Upper lobe of left lung (tissue), 6 donors: Measurements from ENCODE around the gene RIOK3. TPM values are rescaled to one million over a fixed set of nuclear protein-coding genes. Genes with fewer than 3 reads are reported as not detected.
A peak's percentile ranks its signal among the peaks of the same experiment; 100 is the strongest.

ENCODE experiments used
- ATAC-seq, 2 donors: fragments of 200-7000 bp; cut with Tn5 transposase; one replicate each; pipeline ENCODE4 v1.9.1; 2022; ENCODE audit warnings: mild to moderate bottlenecking in 2 of 2, moderate library complexity in 2 of 2; ENCODE audit not compliant: low FRiP score in 2 of 2
- DNase-seq, 2 donors: peaks; one replicate each; pipeline ENCODE4 v3.0.0-alpha.2; 2019 to 2020
- H3K27ac ChIP-seq, 4 donors: fragments of 200-600 bp; sonication (generic); one replicate each; pipeline ENCODE4 v1.5.1; 2016 to 2019
- H3K27me3 ChIP-seq, 4 donors: fragments of 200-600 bp; sonication (generic); one replicate each; pipeline ENCODE4 v1.5.1; 2017 to 2019
- H3K36me3 ChIP-seq, 4 donors: fragments of 200-600 bp; sonication (generic); one replicate each; pipeline ENCODE4 v1.5.1; 2016 to 2019
- H3K4me1 ChIP-seq, 4 donors: fragments of 200-600 bp; sonication (generic); one replicate each; pipeline ENCODE4 v1.5.1; 2018 to 2019
- H3K4me3 ChIP-seq, 4 donors: fragments of 200-600 bp; sonication (generic); one replicate each; pipeline ENCODE4 v1.5.1; 2017 to 2019; ENCODE audit warnings: mild to moderate bottlenecking in 2 of 4, moderate library complexity in 1 of 4
- H3K9me3 ChIP-seq, 4 donors: fragments of 200-600 bp; sonication (generic); one replicate each; pipeline ENCODE4 v1.5.1; 2018 to 2019
- CTCF ChIP-seq, 6 experiments: fragments of 450-650 bp in 4 of 6; fragments of 200-600 bp in 2 of 6; sonication (generic) in 2 of 6; IDR thresholded peaks; one replicate each; pipeline ENCODE4 v1.5.1; 2016 to 2019; ENCODE audit warnings: antibody characterized with exemption in 6 of 6
- EP300 ChIP-seq, 4 donors: sonication (generic); formaldehyde crosslinking; IDR thresholded peaks; one replicate each; pipeline ENCODE4 v1.5.1; 2017; ENCODE audit warnings: antibody characterized with exemption in 4 of 4, control low read depth in 2 of 4
- POLR2A ChIP-seq, 4 donors: fragments of 450-650 bp; IDR thresholded peaks; one replicate each; pipeline ENCODE4 v1.5.1; 2016 to 2017; ENCODE audit warnings: antibody characterized with exemption in 4 of 4, mild to moderate bottlenecking in 2 of 4
- POLR2AphosphoS5 ChIP-seq, 2 donors: sonication (generic); formaldehyde crosslinking; IDR thresholded peaks; one replicate each; pipeline ENCODE4 v1.5.1; 2017; ENCODE audit warnings: antibody characterized with exemption in 2 of 2
- WGBS, 2 donors: methylation state at CpG; one replicate each; pipeline ENCODE4 v1.1.5; 2017 to 2018; 5-methylcytosine and 5-hydroxymethylcytosine counted together
- total RNA-seq, 6 donors: library from RNA; depleted of rRNA in 4 of 6; stranded (reverse); fragments of >200 nt in 4 of 6; gene quantifications; one replicate each; pipeline versions ENCODE4 v1.1.0 to v1.2.1, GENCODE V29; 2016 to 2021
- donor health status: DM: no; HTN: no; CAD: no; lungs with moderate emphysema.
- donor health status: DM: no; HTN: yes; CAD: no; lungs with severe emphysema.

RIOK3 gene
- total RNA-seq, 6 donors from 2014 or later = 54.7 to 91.1 (median 60.0) TPM

DNA sequence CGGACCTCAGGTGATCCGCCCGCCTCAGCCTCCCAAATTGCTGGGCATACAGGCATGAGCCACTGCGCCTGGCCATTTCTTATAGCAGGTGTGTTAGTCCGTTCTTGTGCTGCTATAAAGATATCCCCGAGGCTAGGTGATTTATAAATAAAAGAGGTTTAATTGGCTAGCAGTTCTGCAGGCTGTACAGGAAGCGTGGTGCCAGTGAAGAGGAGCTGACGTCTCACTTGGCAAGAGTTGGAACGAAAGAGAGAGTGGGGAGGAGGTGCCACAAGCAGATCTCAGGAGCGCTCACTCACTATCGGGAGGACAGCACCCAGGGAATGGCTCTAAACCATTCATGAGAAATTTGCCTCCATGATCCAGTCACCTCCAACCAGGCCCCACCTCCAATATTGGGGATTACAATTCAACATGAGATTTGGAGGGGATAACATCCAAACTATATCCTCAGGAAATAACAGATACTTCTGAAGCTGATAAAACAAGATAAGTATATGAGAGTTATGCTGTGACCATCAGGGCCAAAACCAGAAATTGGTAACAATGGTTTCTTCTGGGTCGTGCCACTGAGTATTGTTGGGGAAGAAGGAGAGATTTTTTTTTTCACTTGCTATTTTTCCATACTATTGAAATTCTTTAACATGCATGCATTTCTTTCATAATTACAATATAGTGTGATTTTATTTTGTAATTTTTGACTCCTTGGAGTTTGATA lies 42.8 kb downstream of the RIOK3 start:
- TF ChIP-seq EP300 (IDR thresholded peaks at IDR 0.05) (no peak), CTCF (IDR thresholded peaks at IDR 0.05) (no peak), POLR2A (IDR thresholded peaks at IDR 0.05) (no peak), POLR2AphosphoS5 (IDR thresholded peaks at IDR 0.05) (no peak)
- H3K27ac ChIP-seq = no peak overlapping the region
- H3K36me3 ChIP-seq = no peaks in the 10 kb centered on the region
- 51 to 61% methylated on average over 12 of the region's 12 CpGs for WGBS, 2 donors
- peaks cover 7 to 15% (median 8%) of the 10 kb centered on the region in 4 donors for H3K4me1 ChIP-seq
- H3K27me3 ChIP-seq = no peaks in the 10 kb centered on the region
- no peak overlapping the region for H3K4me3 ChIP-seq
- DNase-seq (peak in 1 of 2 donors; percentile 38), ATAC-seq (peak in 1 of 2 donors; percentile 51)
- H3K9me3 ChIP-seq = no peaks in the 10 kb centered on the region

- H3K9me3 ChIP-seq = no peaks in the 10 kb centered on the region
- no peak overlapping the region for H3K4me3 ChIP-seq
- H3K27me3 ChIP-seq = no peaks in the 10 kb centered on the region
- peaks cover 11 to 22% (median 16%) of the 10 kb centered on the region in 4 donors for H3K4me1 ChIP-seq
- TF ChIP-seq EP300 (IDR thresholded peaks at IDR 0.05) (no peak), CTCF (IDR thresholded peaks at IDR 0.05) (no peak), POLR2AphosphoS5 (IDR thresholded peaks at IDR 0.05) (no peak), POLR2A (IDR thresholded peaks at IDR 0.05) (no peak)
- DNase-seq (no peak), ATAC-seq (no peak)
- no peak overlapping the region for H3K27ac ChIP-seq
- WGBS, 2 donors = 64 to 72% methylated on average over 2 of the region's 2 CpGs
- H3K36me3 ChIP-seq = no peaks in the 10 kb centered on the region
Observed at GRCh38 chr18:23498117-23498516, 45.0 kb downstream of the RIOK3 start.

DNA sequence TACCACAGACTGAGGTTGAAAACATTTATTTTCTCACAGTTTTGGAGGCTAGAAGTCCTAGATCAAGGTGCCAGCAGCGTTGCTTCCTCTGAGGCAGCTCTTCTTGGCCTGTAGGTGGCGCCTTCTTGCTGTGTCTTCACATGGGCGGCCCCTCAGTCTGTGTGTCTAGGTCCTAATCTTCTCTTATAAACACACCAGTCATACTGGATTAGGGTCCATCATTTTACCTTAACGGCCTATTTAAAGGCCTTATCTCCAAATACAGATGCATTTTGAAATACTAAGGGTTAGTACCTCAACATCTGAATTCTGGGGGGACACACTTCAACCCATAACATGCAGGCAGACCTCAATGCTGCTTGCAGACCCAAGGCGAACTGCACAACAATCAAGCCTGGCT lies 45.8 kb downstream of the RIOK3 start:
- ATAC-seq (peak; percentile 47 to 72), DNase-seq (peak in 1 of 2 donors; percentile 88)
- Histone ChIP-seq H3K27me3 (no peaks in the 10 kb centered on the region), H3K27ac (no peak overlapping the region), H3K9me3 (no peaks in the 10 kb centered on the region), H3K4me1 (peaks cover 11 to 22% (median 16%) of the 10 kb centered on the region in 4 donors), H3K36me3 (no peaks in the 10 kb centered on the region), H3K4me3 (no peak overlapping the region)
- TF ChIP-seq CTCF (IDR thresholded peaks at IDR 0.05) (peak; percentile 57 to 78 (median 68)), EP300 (IDR thresholded peaks at IDR 0.05) (no peak), POLR2A (IDR thresholded peaks at IDR 0.05) (no peak), POLR2AphosphoS5 (IDR thresholded peaks at IDR 0.05) (peak in 1 of 2 donors; percentile 5)
- 26 to 30% methylated on average over 4 to 5 of the region's 5 CpGs for WGBS, 2 donors

- TF ChIP-seq POLR2A (IDR thresholded peaks at IDR 0.05) (no peak), POLR2AphosphoS5 (IDR thresholded peaks at IDR 0.05) (no peak), EP300 (IDR thresholded peaks at IDR 0.05) (no peak)
- no peak overlapping the region for H3K27ac ChIP-seq
- H3K4me3 ChIP-seq = no peak overlapping the region
- ATAC-seq (no peak), DNase-seq (no peak)
- H3K9me3 ChIP-seq = no peaks in the 10 kb centered on the region
- H3K27me3 ChIP-seq = no peaks in the 10 kb centered on the region
- 48 to 65% methylated on average over 11 of the region's 11 CpGs for WGBS, 2 donors
- H3K36me3 ChIP-seq = no peaks in the 10 kb centered on the region
- peaks cover 15 to 27% (median 19%) of the 10 kb centered on the region in 4 donors for H3K4me1 ChIP-seq
Observed at GRCh38 chr18:23499291-23499781, 46.2 kb downstream of the RIOK3 start.

GRCh38 chr18:23501626-23502025 lies 48.5 kb downstream of the RIOK3 start:
- TF ChIP-seq CTCF (IDR thresholded peaks at IDR 0.05) = no peak
- no peak for TF ChIP-seq POLR2A (IDR thresholded peaks at IDR 0.05)
- TF ChIP-seq POLR2AphosphoS5 (IDR thresholded peaks at IDR 0.05) = no peak
- no peak for TF ChIP-seq EP300 (IDR thresholded peaks at IDR 0.05)
- Histone ChIP-seq H3K27ac (no peak overlapping the region), H3K4me1 (peaks cover 32 to 45% (median 34%) of the 10 kb centered on the region in 4 donors), H3K36me3 (peaks cover 0 to 5% (median 0%) of the 10 kb centered on the region in 4 donors), H3K4me3 (no peak overlapping the region), H3K27me3 (no peaks in the 10 kb centered on the region), H3K9me3 (no peaks in the 10 kb centered on the region)
- ATAC-seq = no peak
- 88 to 93% methylated on average over 6 of the region's 6 CpGs for WGBS, 2 donors
- peak in 1 of 2 donors; percentile 51 for DNase-seq
